ENCODE results near the gene NDUFB10. TPM values are rescaled to one million over a fixed set of nuclear protein-coding genes. Genes with fewer than 3 reads are reported as not detected.
"Not testable (repeated sequence)": the region's sequence is repeated elsewhere in the genome, so short reads cannot be mapped to it uniquely, and the experiment has no call there.

NDUFB10 gene
- total RNA-seq, 4 donors from 2014 or later = 137 to 496 (median 250) TPM

- intact Hi-C loops (cut with DNase I; ENCODE audit: low total_unique reads) (no loop called here), in situ Hi-C loops (cut with MboI; ENCODE audit: low pct_ligation_motif_present in 1 of 4, low pct_unique_long_range_greater_than_20kb in 1 of 4, low sequenced_read_pairs in 3 of 4) (no loop called here)
- Histone ChIP-seq H3K4me1 (peaks cover 8 to 33% (median 29%) of the 10 kb centered on the region in 4 donors), H3K27me3 (no peaks in the 10 kb centered on the region), H3K27ac (peak overlapping the region; percentile 89 to 97 (median 91)), H3K4me3 (peak overlapping the region in 2 of 4 donors; percentile 87 to 99), H3K9me3 (no peaks in the 10 kb centered on the region), H3K36me3 (peaks cover 0 to 16% (median 6%) of the 10 kb centered on the region in 4 donors)
- TF ChIP-seq CTCF (IDR thresholded peaks at IDR 0.05) (no peak), POLR2AphosphoS5 (IDR thresholded peaks at IDR 0.05) (no peak), POLR2A (IDR thresholded peaks at IDR 0.05) (no peak), EP300 (IDR thresholded peaks at IDR 0.05; ENCODE audit: low read depth) (no peak)
- 0 to 32% methylated on average over 5 to 14 of the region's 14 CpGs for WGBS, 2 donors (ENCODE audit: low coverage in 1 of 2)
- DNase-seq = no peak
Observed at GRCh38 chr16:1958715-1959268, 546 bp upstream of the NDUFB10 start.

GRCh38 chr16:1960665-1961630, 1.6 kb downstream of the NDUFB10 start:
- Histone ChIP-seq H3K4me1 (peaks cover 8 to 45% (median 38%) of the 10 kb centered on the region in 4 donors), H3K4me3 (peak overlapping the region in 2 of 4 donors; percentile 87 to 99), H3K27ac (peak overlapping the region; percentile 89 to 97 (median 91)), H3K9me3 (no peaks in the 10 kb centered on the region), H3K27me3 (no peaks in the 10 kb centered on the region), H3K36me3 (peaks cover 0 to 16% (median 6%) of the 10 kb centered on the region in 4 donors)
- intact Hi-C loops (cut with DNase I; ENCODE audit: low total_unique reads) = no loop called here
- in situ Hi-C loops (cut with MboI; ENCODE audit: low pct_ligation_motif_present in 1 of 4, low pct_unique_long_range_greater_than_20kb in 1 of 4, low sequenced_read_pairs in 3 of 4) = no loop called here
- no peak for DNase-seq
- TF ChIP-seq POLR2A (IDR thresholded peaks at IDR 0.05) = no peak
- no peak for TF ChIP-seq EP300 (IDR thresholded peaks at IDR 0.05; ENCODE audit: low read depth)
- TF ChIP-seq CTCF (IDR thresholded peaks at IDR 0.05) = peak in 1 of 5 experiments; percentile 11
- peak in 1 of 3 donors; percentile 11 for TF ChIP-seq POLR2AphosphoS5 (IDR thresholded peaks at IDR 0.05)
- 27 to 43% methylated on average over 3 to 19 of the region's 20 CpGs for WGBS, 2 donors (ENCODE audit: low coverage in 1 of 2)

GRCh38 chr16:1961651-1962067, 2.3 kb downstream of the NDUFB10 start:
- intact Hi-C loops (cut with DNase I; ENCODE audit: low total_unique reads) (no loop called here), in situ Hi-C loops (cut with MboI; ENCODE audit: low pct_ligation_motif_present in 1 of 4, low pct_unique_long_range_greater_than_20kb in 1 of 4, low sequenced_read_pairs in 3 of 4) (no loop called here)
- H3K9me3 ChIP-seq = no peaks in the 10 kb centered on the region
- no peak for DNase-seq
- peaks cover 8 to 50% (median 41%) of the 10 kb centered on the region in 4 donors for H3K4me1 ChIP-seq
- peak overlapping the region in 2 of 4 donors; percentile 89 to 91 for H3K27ac ChIP-seq
- 40% methylated on average over 6 of the region's 6 CpGs; no CpG with 5 or more reads in 1 of the 2 donors for WGBS, 2 donors (ENCODE audit: low coverage in 1 of 2)
- no peaks in the 10 kb centered on the region for H3K27me3 ChIP-seq
- peaks cover 0 to 16% (median 6%) of the 10 kb centered on the region in 4 donors for H3K36me3 ChIP-seq
- TF ChIP-seq POLR2A (IDR thresholded peaks at IDR 0.05) (no peak), EP300 (IDR thresholded peaks at IDR 0.05; ENCODE audit: low read depth) (no peak), CTCF (IDR thresholded peaks at IDR 0.05) (no peak), POLR2AphosphoS5 (IDR thresholded peaks at IDR 0.05) (no peak)
- H3K4me3 ChIP-seq = no peak overlapping the region

DNA sequence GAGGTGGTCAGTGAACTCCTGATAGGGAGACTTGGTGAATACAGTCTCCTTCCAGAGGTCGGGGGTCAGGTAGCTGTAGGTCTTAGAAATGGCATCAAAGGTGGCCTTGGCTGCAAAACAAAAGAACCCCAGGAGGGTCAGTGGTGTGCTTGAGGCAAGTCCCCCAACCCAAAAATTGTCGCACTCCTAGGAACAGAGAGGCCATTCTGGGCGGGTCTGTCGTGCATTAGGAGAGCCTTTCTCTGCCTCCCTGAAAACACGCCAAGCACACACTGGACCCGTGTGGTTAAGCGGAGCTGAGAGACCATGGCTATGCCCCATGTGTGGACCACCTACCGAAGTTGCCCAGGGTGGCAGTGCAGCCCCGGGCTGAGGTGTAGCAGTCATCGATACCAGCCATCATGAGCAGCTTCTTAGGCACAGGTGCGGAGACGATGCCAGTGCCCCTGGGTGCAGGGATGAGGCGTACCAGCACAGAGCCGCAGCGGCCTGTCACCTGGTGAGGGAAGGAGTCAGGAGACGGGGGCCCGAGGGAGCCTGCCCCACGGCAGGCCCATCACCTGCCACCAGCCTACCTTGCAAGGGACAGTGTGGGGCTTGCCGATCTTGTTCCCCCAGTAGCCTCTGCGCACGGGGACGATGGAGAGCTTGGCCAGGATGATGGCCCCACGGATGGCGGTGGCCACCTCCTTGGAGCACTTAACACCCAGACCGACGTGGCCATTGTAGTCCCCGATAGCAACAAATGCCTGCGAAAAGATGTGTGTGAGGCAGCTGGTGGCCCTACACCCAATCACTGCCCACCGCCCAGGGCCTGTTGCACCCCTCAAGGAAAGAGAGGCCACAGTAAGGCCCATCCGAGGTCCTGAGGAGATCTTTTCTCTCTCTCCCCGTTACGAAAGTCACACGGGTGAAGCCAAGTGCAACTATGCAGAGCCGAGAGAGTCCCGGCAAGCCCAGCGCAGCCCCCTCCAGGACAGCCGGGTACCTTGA, 3.1 kb downstream of the NDUFB10 start:
- DNase-seq; H3K9me3 ChIP-seq; H3K27me3 ChIP-seq; intact Hi-C loops (cut with DNase I; ENCODE audit: low total_unique reads); H3K4me3 ChIP-seq; in situ Hi-C loops (cut with MboI; ENCODE audit: low pct_ligation_motif_present in 1 of 4, low pct_unique_long_range_greater_than_20kb in 1 of 4, low sequenced_read_pairs in 3 of 4): not testable (repeated sequence)
- Histone ChIP-seq H3K4me1 (peaks cover 8 to 50% (median 41%) of the 10 kb centered on the region in 4 donors), H3K36me3 (peaks cover 0 to 16% (median 6%) of the 10 kb centered on the region in 4 donors), H3K27ac (peak overlapping the region in 3 of 4 donors; percentile 25 to 99 (median 99))
- 81% methylated on average over 34 of the region's 37 CpGs; no CpG with 5 or more reads in 1 of the 2 donors for WGBS, 2 donors (ENCODE audit: low coverage in 1 of 2)
